Neuronal stem cell (in vitro differentiated cells): Measurements from ENCODE around the gene WWC1.

Source experiments
- DNase-seq: peaks from one replicate; pipeline ENCODE4 v3.0.0-alpha.2; 2013; ENCODE audit warnings: low spot score
- H2AFZ ChIP-seq: one replicate; pipeline ENCODE4 v1.6.1; 2013; ENCODE audit warnings: mild to moderate bottlenecking, low read length, inconsistent platforms
- H2AK5ac ChIP-seq: 2 replicates; pipeline ENCODE4 v1.6.1; 2013; ENCODE audit warnings: low read depth, mild to moderate bottlenecking, inconsistent platforms, low read length, moderate library complexity, mixed read lengths
- H2BK120ac ChIP-seq: 2 replicates; pipeline ENCODE4 v1.6.1; 2013; ENCODE audit warnings: low read depth, mild to moderate bottlenecking, inconsistent platforms, low read length, moderate library complexity, mixed read lengths
- H2BK12ac ChIP-seq: one replicate; pipeline ENCODE4 v1.6.1; 2013; ENCODE audit warnings: low read length, inconsistent platforms
- H2BK15ac ChIP-seq: 2 replicates; pipeline ENCODE4 v1.6.1; 2013; ENCODE audit warnings: mild to moderate bottlenecking, low read length, inconsistent platforms, mixed read lengths
- H2BK5ac ChIP-seq: one replicate; pipeline ENCODE4 v1.6.1; 2013; ENCODE audit warnings: inconsistent platforms, mild to moderate bottlenecking, low read length, moderate library complexity
- H3K14ac ChIP-seq: one replicate; pipeline ENCODE4 v1.6.1; 2013; ENCODE audit warnings: low read length, inconsistent platforms
- H3K18ac ChIP-seq: 2 replicates; pipeline ENCODE4 v1.6.1; 2013; ENCODE audit warnings: low read length, inconsistent platforms
- H3K23ac ChIP-seq: 2 replicates; pipeline ENCODE4 v1.6.1; 2013; ENCODE audit warnings: low read depth, mild to moderate bottlenecking, mixed read lengths, low read length, inconsistent platforms; ENCODE audit not compliant: poor library complexity
- H3K27ac ChIP-seq: replicated peaks from 3 replicates; pipeline ENCODE4 v1.5.1; 2013; ENCODE audit warnings: low read length, inconsistent platforms
- H3K27me3 ChIP-seq, 3 experiments: 2 replicates each; pipeline ENCODE4 v1.6.1; 2013; ENCODE audit warnings: low read length in 3 of 3, mild to moderate bottlenecking in 2 of 3, inconsistent platforms in 1 of 3, low read depth in 1 of 3, mixed read lengths in 1 of 3, moderate library complexity in 1 of 3; ENCODE audit not compliant: control insufficient read depth in 3 of 3, insufficient read depth in 3 of 3
- H3K36me3 ChIP-seq, 2 donors: replicated peaks in 1 of 2; 2 replicates each; pipeline ENCODE4 v1.6.1; 2013; ENCODE audit warnings: low read length in 2 of 2; ENCODE audit not compliant: control insufficient read depth in 2 of 2, insufficient read depth in 2 of 2
- H3K4ac ChIP-seq: 2 replicates; pipeline ENCODE4 v1.6.1; 2013; ENCODE audit warnings: inconsistent platforms, mild to moderate bottlenecking, low read length, moderate library complexity
- H3K4me1 ChIP-seq, 2 donors: 1 replicate in 1 of 2; 2 replicates in 1 of 2; pipeline ENCODE4 v1.6.1; 2013; ENCODE audit warnings: low read length in 2 of 2, low read depth in 1 of 2; ENCODE audit not compliant: control insufficient read depth in 2 of 2, insufficient read depth in 1 of 2
- H3K4me2 ChIP-seq: one replicate; pipeline ENCODE4 v1.6.1; 2013; ENCODE audit warnings: mild to moderate bottlenecking, low read length, inconsistent platforms; ENCODE audit not compliant: insufficient read depth, poor library complexity, severe bottlenecking
- H3K4me3 ChIP-seq, 2 donors: 2 replicates each; pipeline ENCODE4 v1.5.1; 2013; ENCODE audit warnings: low read length in 2 of 2, mild to moderate bottlenecking in 2 of 2, inconsistent platforms in 1 of 2, moderate library complexity in 1 of 2
- H3K79me1 ChIP-seq: one replicate; pipeline ENCODE4 v1.6.1; 2013; ENCODE audit warnings: low read depth, mild to moderate bottlenecking, inconsistent platforms, low read length, moderate library complexity
- H3K9ac ChIP-seq: one replicate; pipeline ENCODE4 v1.6.1; 2013; ENCODE audit warnings: mild to moderate bottlenecking, low read depth, low read length, inconsistent platforms; ENCODE audit not compliant: poor library complexity
- H3K9me3 ChIP-seq, 2 donors: replicated peaks in 1 of 2; 2 replicates each; pipeline versions ENCODE3 to v1.6.1; 2013; ENCODE audit warnings: low read length in 2 of 2, mild to moderate bottlenecking in 2 of 2, inconsistent platforms in 1 of 2, low read depth in 1 of 2, mixed read lengths in 1 of 2, moderate library complexity in 1 of 2; ENCODE audit not compliant: control insufficient read depth in 2 of 2, insufficient read depth in 1 of 2
- H4K8ac ChIP-seq: one replicate; pipeline ENCODE4 v1.6.1; 2013; ENCODE audit warnings: low read depth, mild to moderate bottlenecking, inconsistent platforms, low read length, moderate library complexity
- H4K91ac ChIP-seq: one replicate; pipeline ENCODE4 v1.6.1; 2013; ENCODE audit warnings: low read length, low read depth, mild to moderate bottlenecking, inconsistent platforms; ENCODE audit not compliant: poor library complexity
- WGBS, 2 donors: extraction: QIAGEN DNeasy Blood & Tissue Kit; methylation state at CpG; one replicate each; pipeline ENCODE4 v1.1.7; 2013; ENCODE audit warnings: missing lambda C conversion rate in 2 of 2, mixed read lengths in 1 of 2; ENCODE audit not compliant: insufficient read length in 2 of 2, insufficient replicate concordance in 1 of 2; ENCODE audit errors: extremely low coverage in 2 of 2; 5-methylcytosine and 5-hydroxymethylcytosine counted together

Gene WWC1

GRCh38 chr5:168282120-168282519 lies 9.3 kb upstream of the WWC1 start:
- H2BK15ac ChIP-seq, result no peak overlapping the region
- peak overlapping the region; percentile 21 for H2AFZ ChIP-seq
- H3K18ac ChIP-seq, result peak overlapping the region; percentile 45
- H3K9ac ChIP-seq, result no peak overlapping the region
- peaks cover 0 to 4% of the 10 kb centered on the region in 2 donors for H3K4me1 ChIP-seq
- H3K23ac ChIP-seq, result no peak overlapping the region
- H3K4ac ChIP-seq, result no peak overlapping the region
- no peak overlapping the region for H2AK5ac ChIP-seq
- no peak for DNase-seq
- H3K14ac ChIP-seq, result no peak overlapping the region
- H3K27me3 ChIP-seq, result peaks cover 0 to 4% (median 0%) of the 10 kb centered on the region in 3 experiments
- H2BK120ac ChIP-seq, result no peak overlapping the region
- H3K79me1 ChIP-seq, result no peaks in the 10 kb centered on the region
- H3K4me3 ChIP-seq, result no peak overlapping the region
- H4K91ac ChIP-seq, result no peak overlapping the region
- no peak overlapping the region for H2BK12ac ChIP-seq
- no peaks in the 10 kb centered on the region for H3K36me3 ChIP-seq
- peaks cover 3 to 14% of the 10 kb centered on the region in 2 donors for H3K9me3 ChIP-seq
- no peak overlapping the region for H2BK5ac ChIP-seq
- H3K4me2 ChIP-seq, result no peak overlapping the region
- WGBS, 2 donors, result no CpG with 5 or more reads among the region's 7 CpGs
- no peak overlapping the region for H4K8ac ChIP-seq
- no peak overlapping the region for H3K27ac ChIP-seq

- H3K4me2 ChIP-seq, result no peak overlapping the region
- no peak overlapping the region for H3K18ac ChIP-seq
- no peak overlapping the region for H2BK12ac ChIP-seq
- H3K27me3 ChIP-seq, result no peaks in the 10 kb centered on the region
- H3K9ac ChIP-seq, result no peak overlapping the region
- no peak overlapping the region for H3K4ac ChIP-seq
- no peak overlapping the region for H2BK15ac ChIP-seq
- no peaks in the 10 kb centered on the region for H3K36me3 ChIP-seq
- H3K27ac ChIP-seq, result no peak overlapping the region
- no peak overlapping the region for H2AFZ ChIP-seq
- H2BK5ac ChIP-seq, result no peak overlapping the region
- no peak overlapping the region for H3K23ac ChIP-seq
- H4K8ac ChIP-seq, result no peak overlapping the region
- no peak overlapping the region for H4K91ac ChIP-seq
- H3K79me1 ChIP-seq, result no peaks in the 10 kb centered on the region
- WGBS, 2 donors, result no CpG with 5 or more reads among the region's 4 CpGs
- DNase-seq, result no peak
- H2AK5ac ChIP-seq, result no peak overlapping the region
- H3K9me3 ChIP-seq, result peaks cover 3 to 14% of the 10 kb centered on the region in 2 donors
- H3K14ac ChIP-seq, result no peak overlapping the region
- H3K4me1 ChIP-seq, result peaks cover 3 to 9% of the 10 kb centered on the region in 2 donors
- no peak overlapping the region for H3K4me3 ChIP-seq
- H2BK120ac ChIP-seq, result no peak overlapping the region
Observed at GRCh38 chr5:168284809-168285208, 6.6 kb upstream of the WWC1 start.

- H3K9me3 ChIP-seq, result peaks cover 3 to 14% of the 10 kb centered on the region in 2 donors
- H3K27me3 ChIP-seq, result no peaks in the 10 kb centered on the region
- no peak overlapping the region for H2AK5ac ChIP-seq
- no peak overlapping the region for H2BK5ac ChIP-seq
- peaks cover 3 to 9% of the 10 kb centered on the region in 2 donors for H3K4me1 ChIP-seq
- no peak overlapping the region for H2BK15ac ChIP-seq
- no peak overlapping the region for H2AFZ ChIP-seq
- H3K79me1 ChIP-seq, result no peaks in the 10 kb centered on the region
- H3K4me3 ChIP-seq, result no peak overlapping the region
- H3K36me3 ChIP-seq, result no peaks in the 10 kb centered on the region
- H3K27ac ChIP-seq, result no peak overlapping the region
- DNase-seq, result no peak
- H2BK12ac ChIP-seq, result no peak overlapping the region
- no peak overlapping the region for H2BK120ac ChIP-seq
- no peak overlapping the region for H4K8ac ChIP-seq
- no peak overlapping the region for H4K91ac ChIP-seq
- no peak overlapping the region for H3K18ac ChIP-seq
- H3K23ac ChIP-seq, result no peak overlapping the region
- no peak overlapping the region for H3K14ac ChIP-seq
- H3K9ac ChIP-seq, result no peak overlapping the region
- 100% methylated on average over 1 of the region's 2 CpGs; no CpG with 5 or more reads in 1 of the 2 donors for WGBS, 2 donors
- no peak overlapping the region for H3K4ac ChIP-seq
- no peak overlapping the region for H3K4me2 ChIP-seq
Observed at GRCh38 chr5:168285696-168286095, 5.7 kb upstream of the WWC1 start.

- Histone ChIP-seq H2BK5ac (no peak overlapping the region), H3K4me1 (peaks cover 3 to 9% of the 10 kb centered on the region in 2 donors), H3K79me1 (no peaks in the 10 kb centered on the region), H3K9me3 (peaks cover 3 to 14% of the 10 kb centered on the region in 2 donors), H3K23ac (no peak overlapping the region), H4K8ac (no peak overlapping the region), H2AK5ac (no peak overlapping the region), H3K4me2 (no peak overlapping the region), H4K91ac (no peak overlapping the region), H2BK120ac (no peak overlapping the region), H3K36me3 (no peaks in the 10 kb centered on the region), H2BK15ac (no peak overlapping the region), H3K27me3 (no peaks in the 10 kb centered on the region), H2AFZ (peak overlapping the region; percentile 55), H2BK12ac (no peak overlapping the region), H3K18ac (no peak overlapping the region), H3K4me3 (no peak overlapping the region), H3K4ac (no peak overlapping the region), H3K9ac (no peak overlapping the region), H3K14ac (no peak overlapping the region), H3K27ac (no peak overlapping the region)
- DNase-seq, result no peak
- no CpG with 5 or more reads among the region's 6 CpGs for WGBS, 2 donors
Observed at GRCh38 chr5:168286386-168286785, 5.1 kb upstream of the WWC1 start.
